HG02973 (cell line): ENCODE measurements around the gene SLCO3A1.

Experiments used
- ATAC-seq: cut with Tn5 transposase; IDR thresholded peaks from one replicate; pipeline ENCODE4 v1.9.1; 2021; ENCODE audit warnings: moderate library complexity; ENCODE audit not compliant: unreplicated experiment

The SLCO3A1 gene

GRCh38 chr15:92118162-92118935 lies 264.8 kb downstream of the SLCO3A1 start:
- no peak for ATAC-seq

GRCh38 chr15:92118936-92119325 lies 265.4 kb downstream of the SLCO3A1 start:
- no peak for ATAC-seq

GRCh38 chr15:92120094-92120795 lies 266.7 kb downstream of the SLCO3A1 start:
- no peak for ATAC-seq

GRCh38 chr15:92121047-92121446 lies 267.5 kb downstream of the SLCO3A1 start:
- no peak for ATAC-seq

GRCh38 chr15:92122259-92122658 lies 268.8 kb downstream of the SLCO3A1 start:
- no peak for ATAC-seq

GRCh38 chr15:92123962-92124656 lies 270.6 kb downstream of the SLCO3A1 start:
- no peak for ATAC-seq

- ATAC-seq: no peak
These were observed 271.1 kb downstream of the SLCO3A1 start for GRCh38 chr15:92124657-92125010.

GRCh38 chr15:92128788-92129187 lies 275.3 kb downstream of the SLCO3A1 start:
- ATAC-seq: no peak

- ATAC-seq: no peak
These were observed 276.7 kb downstream of the SLCO3A1 start for GRCh38 chr15:92130244-92130643.

- ATAC-seq: no peak
These were observed 277.4 kb downstream of the SLCO3A1 start for GRCh38 chr15:92130906-92131305.

- no peak for ATAC-seq
These were observed 279.7 kb downstream of the SLCO3A1 start for GRCh38 chr15:92132982-92133755.

GRCh38 chr15:92140796-92141195 lies 287.3 kb downstream of the SLCO3A1 start:
- ATAC-seq: no peak

GRCh38 chr15:92141607-92142006 lies 288.1 kb downstream of the SLCO3A1 start:
- ATAC-seq: no peak

- ATAC-seq: no peak
These were observed 289.0 kb downstream of the SLCO3A1 start for GRCh38 chr15:92142242-92143232.

- no peak for ATAC-seq
These were observed 290.3 kb downstream of the SLCO3A1 start for GRCh38 chr15:92143765-92144164.

GRCh38 chr15:92146511-92147150 lies 293.1 kb downstream of the SLCO3A1 start:
- no peak for ATAC-seq

- no peak for ATAC-seq
These were observed 295.5 kb downstream of the SLCO3A1 start for GRCh38 chr15:92149029-92149428.

GRCh38 chr15:92149465-92149864 lies 296.0 kb downstream of the SLCO3A1 start:
- no peak for ATAC-seq

- ATAC-seq: no peak
These were observed 297.7 kb downstream of the SLCO3A1 start for GRCh38 chr15:92151168-92151567.
